GM18951 (cell line): ENCODE measurements around the gene PARP12.

Experiments
- POLR2A ChIP-seq: IDR thresholded peaks from 4 replicates; pipeline ENCODE4 v1.6.1; 2011; ENCODE audit warnings: mild to moderate bottlenecking; ENCODE audit not compliant: insufficient read length, insufficient read depth; ENCODE audit errors: extremely low read depth
- in situ Hi-C: fragments of 300-500 bp; cut with MboI; formaldehyde crosslinking; loops from one replicate; pipeline ENCODE4 v1.12.0; 2022; ENCODE audit warnings: low sequenced_read_pairs, mixed read lengths, inconsistent platforms; ENCODE audit not compliant: unreplicated experiment

The PARP12 gene

DNA sequence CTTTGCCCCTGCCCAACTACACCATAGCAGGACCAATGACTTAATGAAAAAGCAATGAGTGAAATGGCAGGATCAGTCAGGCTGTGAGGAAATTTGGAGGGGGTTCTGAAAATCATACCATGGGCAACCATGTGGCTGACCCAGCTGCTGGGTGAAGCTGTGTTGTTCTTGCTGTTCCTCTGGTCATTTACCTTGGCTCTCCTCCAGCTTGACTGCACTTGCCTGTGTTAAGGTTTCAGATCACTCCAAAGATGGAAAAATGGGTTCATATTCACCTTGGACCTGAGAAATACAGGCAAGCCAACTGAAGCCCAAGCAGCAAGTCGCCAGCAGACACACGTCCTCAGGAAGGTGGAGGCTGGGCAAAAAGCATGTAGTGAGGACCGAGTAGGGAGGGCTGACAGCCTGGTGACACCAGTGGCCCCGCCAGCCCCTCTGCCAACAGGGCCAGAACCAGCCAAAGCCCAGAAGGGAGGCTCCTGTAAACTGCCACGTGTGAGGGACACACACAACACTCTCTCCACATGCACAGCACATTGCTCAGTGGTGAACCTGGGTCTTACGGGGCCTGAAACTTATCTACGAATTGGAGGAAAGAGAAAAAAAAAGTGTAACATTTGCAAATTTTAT lies 40.1 kb downstream of the PARP12 start:
- TF ChIP-seq POLR2A: no peak
- in situ Hi-C loops: no loop called here

- no peak for TF ChIP-seq POLR2A
- in situ Hi-C loops: no loop called here
These were observed 41.1 kb downstream of the PARP12 start for GRCh38 chr7:140021603-140022002.

GRCh38 chr7:140019606-140020005 lies 43.1 kb downstream of the PARP12 start:
- in situ Hi-C loops: no loop called here
- TF ChIP-seq POLR2A: no peak

DNA sequence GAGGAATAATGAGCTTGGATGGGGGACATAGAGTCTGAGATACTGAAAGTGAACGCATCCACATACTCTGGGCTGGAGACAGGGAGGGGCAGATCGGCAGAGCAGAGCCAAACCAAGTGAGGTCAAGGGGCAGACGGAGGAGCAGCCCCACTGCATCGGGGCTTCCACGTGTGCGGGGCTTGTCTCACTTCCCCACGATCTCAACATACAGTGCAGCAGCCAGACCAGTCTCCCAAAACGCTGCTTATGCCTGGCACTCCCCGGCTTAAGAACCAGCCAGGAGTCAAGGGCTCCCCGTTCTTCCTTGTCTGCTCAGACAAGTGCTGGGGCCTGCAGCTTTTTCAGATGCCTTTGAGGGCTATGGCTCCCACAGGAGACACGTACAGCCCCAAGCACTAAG lies 43.6 kb downstream of the PARP12 start:
- in situ Hi-C loops: no loop called here
- no peak for TF ChIP-seq POLR2A

DNA sequence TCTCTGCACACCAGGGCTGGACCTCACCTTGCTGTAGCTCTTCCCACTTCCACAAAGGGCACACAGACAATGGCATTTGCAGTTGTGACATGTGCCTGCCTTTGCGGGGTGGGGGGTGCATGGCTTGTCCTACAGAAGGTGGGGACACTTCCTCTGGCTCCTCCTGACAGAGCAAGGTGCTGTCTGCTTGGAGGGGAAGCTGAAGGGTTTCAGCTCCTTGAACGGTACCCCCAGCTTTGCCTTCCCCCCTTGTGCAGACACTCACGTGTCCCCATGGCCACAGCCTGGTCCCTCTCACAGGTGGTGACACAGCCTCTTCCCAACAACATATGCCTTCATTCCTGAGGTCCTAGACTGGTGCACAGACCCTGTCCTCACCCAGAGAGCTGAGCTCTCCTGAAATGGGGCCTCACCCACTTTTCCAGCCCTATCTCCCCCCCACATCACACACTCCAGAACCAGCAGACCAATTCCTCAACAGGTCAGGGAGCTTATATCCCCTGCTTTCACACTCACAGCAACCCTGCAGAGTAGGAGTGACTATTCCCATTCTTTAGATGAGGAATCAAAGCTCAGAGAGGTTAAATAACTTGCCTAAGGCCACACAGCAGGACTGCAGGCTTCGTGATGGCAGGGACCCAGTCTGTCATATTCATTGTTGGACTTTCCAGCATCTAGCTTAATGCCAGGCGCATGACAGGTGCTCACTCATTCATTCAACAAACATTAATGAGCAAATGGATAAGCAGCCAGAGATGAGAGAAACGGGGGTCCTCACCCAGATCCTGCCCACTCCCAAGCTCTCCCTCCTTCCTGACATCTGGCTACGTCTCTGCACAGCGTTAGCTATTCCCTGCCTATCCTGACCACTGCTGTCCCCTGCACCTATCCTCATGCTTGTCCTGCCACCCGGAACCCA lies 44.4 kb downstream of the PARP12 start:
- in situ Hi-C loops: no loop called here
- no peak for TF ChIP-seq POLR2A

GRCh38 chr7:140017543-140017942 lies 45.2 kb downstream of the PARP12 start:
- no peak for TF ChIP-seq POLR2A

DNA sequence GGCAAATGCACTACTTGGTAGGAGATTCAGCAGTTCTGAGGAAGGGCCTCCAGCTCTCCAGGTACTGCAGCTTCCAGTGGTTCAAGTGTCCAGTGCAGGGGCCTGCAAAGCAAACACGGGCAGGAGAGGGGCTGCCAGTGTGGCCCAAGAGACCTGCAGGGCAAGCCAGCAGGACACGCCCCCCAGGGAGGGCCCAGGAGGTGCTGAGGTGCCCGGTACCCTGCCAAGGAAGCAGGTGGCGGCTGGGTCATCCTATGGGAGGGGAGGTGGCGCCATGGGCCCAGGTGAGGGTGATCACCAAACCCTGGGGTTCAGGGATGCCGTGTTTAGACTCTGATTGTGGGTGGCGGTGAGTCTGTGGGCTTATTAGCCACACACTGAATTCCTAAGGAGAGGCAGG lies 45.7 kb downstream of the PARP12 start:
- in situ Hi-C loops: no loop called here
- no peak for TF ChIP-seq POLR2A

More at GRCh38 chr7:140017543-140017942, 45.2 kb downstream of the PARP12 start:
- in situ Hi-C loops: no loop called here

DNA sequence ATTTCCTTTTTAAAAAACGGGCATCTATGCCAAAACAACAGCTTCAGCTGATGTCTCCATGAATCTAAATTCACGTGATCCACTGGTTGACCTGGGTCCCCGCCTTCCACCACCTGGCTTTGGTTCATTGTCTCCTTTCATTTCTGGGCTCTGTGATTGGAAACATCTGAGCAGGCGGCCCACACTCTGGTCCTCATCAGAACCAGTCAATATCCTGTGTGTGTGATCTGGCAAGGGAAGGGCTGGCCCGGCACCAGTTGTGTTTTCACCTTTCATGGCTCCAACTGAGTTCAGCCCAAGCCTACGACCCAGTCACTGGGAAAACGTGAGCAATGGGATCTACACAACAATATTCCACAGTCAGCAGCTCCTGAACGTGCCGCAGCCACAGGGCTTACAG lies 46.2 kb downstream of the PARP12 start:
- TF ChIP-seq POLR2A: no peak
- in situ Hi-C loops: no loop called here

DNA sequence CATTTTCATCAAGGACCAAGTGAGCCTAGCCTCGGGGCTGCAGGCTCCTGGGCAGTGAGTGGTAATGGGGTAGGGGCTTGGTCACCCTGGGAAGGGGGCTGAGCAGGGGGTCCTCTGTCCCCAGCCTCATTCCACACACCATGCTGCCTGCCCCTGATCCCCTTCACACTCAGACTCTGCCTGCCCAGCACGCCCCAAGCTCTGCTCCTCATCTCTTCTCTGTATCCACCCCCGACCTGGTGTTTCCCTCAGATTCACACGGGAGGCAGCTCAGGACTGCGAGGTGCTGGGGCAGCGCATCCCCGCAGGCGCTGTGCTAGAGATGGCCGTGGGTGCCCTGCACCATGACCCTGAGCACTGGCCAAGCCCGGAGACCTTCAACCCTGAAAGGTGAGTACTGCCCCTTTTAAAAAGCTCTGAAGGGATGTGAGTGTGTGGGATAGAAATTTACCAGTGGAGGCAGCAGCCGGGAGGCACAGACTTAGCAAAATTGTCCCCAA lies 47.2 kb downstream of the PARP12 start:
- no peak for TF ChIP-seq POLR2A
- in situ Hi-C loops: no loop called here

GRCh38 chr7:140014123-140014522 lies 48.6 kb downstream of the PARP12 start:
- in situ Hi-C loops: no loop called here
- no peak for TF ChIP-seq POLR2A

DNA sequence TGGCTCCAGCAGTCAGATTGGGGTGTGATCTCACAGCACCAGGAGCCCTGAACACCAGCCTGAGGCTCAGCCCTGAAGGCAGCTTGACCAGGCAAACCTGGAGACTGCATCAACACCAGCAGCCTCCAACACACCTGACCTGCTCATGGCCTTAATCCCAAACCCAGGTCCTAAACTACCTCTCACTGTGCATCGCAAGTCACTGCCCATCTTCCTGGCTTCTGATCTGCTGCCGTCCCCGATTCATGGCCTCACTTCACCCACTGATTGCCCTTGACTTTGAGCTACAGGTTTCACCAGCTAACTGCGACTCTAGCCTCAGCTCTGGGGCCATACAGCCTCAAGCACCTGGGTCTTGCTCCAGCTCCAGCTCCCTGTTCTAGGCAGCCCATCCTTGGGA lies 49.1 kb downstream of the PARP12 start:
- in situ Hi-C loops: no loop called here
- no peak for TF ChIP-seq POLR2A

- in situ Hi-C loops: no loop called here
- no peak for TF ChIP-seq POLR2A
These were observed 52.4 kb downstream of the PARP12 start for GRCh38 chr7:140010194-140010895.

GRCh38 chr7:140009735-140010134 lies 53.0 kb downstream of the PARP12 start:
- TF ChIP-seq POLR2A: no peak
- in situ Hi-C loops: loop anchor here (10.0 kb wide), 2 partner anchors 365 to 505 kb away; no protein-coding TSS in a partner anchor
